ENCODE measurements around the gene BTBD18. TPM values are rescaled to one million over a fixed set of nuclear protein-coding genes. Genes with fewer than 3 reads are reported as not detected.
A peak's percentile ranks its signal among the peaks of the same experiment; 100 is the strongest.

BTBD18 gene
- total and polyA plus RNA-seq, 2 of the 13 experiments (the other 11 are each of a cell fraction or from before 2014, with no cell fraction given), result not detected

DNA sequence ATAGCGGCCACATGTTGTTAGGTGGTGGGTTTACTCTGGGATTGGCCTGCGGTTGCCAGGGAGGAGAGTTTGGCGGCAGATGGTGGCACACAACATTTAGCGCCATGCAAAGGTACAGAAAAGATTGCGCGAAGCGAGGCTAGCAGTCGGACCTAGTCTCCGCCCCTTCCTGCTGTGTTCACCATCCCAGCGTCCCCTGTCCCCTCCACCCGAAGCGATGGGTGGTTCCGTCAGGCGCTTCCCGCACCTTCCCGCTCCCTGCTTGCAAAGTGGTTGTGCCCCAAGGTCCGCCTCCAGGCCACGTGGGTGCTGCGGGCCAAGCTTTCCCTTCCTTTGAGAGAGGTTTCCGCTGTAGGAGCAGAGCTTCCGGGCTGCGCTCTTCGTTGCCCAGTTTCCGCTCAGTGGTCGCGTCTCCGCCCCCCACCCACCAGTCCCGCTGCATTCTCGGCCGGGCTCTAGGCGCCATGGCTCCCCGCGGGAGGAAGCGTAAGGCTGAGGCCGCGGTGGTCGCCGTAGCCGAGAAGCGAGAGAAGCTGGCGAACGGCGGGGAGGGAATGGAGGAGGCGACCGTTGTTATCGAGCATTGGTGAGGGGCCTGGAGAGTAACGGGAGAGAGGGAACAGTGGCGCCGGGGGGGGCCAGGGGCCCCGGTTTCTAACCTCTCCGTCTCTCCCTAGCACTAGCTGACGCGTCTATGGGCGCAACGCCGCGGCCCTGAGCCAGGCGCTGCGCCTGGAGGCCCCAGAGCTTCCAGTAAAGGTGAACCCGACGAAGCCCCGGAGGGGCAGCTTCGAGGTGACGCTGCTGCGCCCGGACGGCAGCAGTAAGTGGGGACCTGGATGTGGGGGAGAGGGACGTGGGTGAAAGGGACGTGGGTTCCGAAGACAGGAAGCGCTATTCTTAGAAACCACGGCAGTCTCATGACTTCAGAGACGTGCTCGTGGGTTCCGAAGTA, 10.2 kb downstream of the BTBD18 start, which contains the start of gene SELENOH (continued):
- TF ChIP-seq, protein P1, sequence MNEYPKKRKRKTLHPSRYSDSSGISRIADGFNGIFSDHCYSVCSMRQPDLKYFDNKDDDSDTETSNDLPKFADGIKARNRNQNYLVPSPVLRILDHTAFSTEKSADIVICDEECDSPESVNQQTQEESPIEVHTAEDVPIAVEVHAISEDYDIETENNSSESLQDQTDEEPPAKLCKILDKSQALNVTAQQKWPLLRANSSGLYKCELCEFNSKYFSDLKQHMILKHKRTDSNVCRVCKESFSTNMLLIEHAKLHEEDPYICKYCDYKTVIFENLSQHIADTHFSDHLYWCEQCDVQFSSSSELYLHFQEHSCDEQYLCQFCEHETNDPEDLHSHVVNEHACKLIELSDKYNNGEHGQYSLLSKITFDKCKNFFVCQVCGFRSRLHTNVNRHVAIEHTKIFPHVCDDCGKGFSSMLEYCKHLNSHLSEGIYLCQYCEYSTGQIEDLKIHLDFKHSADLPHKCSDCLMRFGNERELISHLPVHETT (CRISPR knock-in tag; conservative IDR thresholded peaks at IDR 0.05), result 0 out of 2 replicates have a peak, but pooled peaks have one; percentile 68
- TF ChIP-seq ZNF136 (CRISPR knock-in tag; IDR thresholded peaks at IDR 0.05; ENCODE audit: low read depth) (0 out of 2 replicates have a peak, but pooled peaks have one; percentile 39), NKX3-1 (CRISPR knock-in tag; IDR thresholded peaks at IDR 0.05) (no peak; the same call in 1 of the 2 replicates), ZNF607 (CRISPR knock-in tag; IDR thresholded peaks at IDR 0.05; ENCODE audit: borderline replicate concordance) (peak; percentile 83), ZNF598 (CRISPR knock-in tag; IDR thresholded peaks at IDR 0.05; ENCODE audit: borderline replicate concordance) (no peak), FOXC1 (CRISPR knock-in tag; IDR thresholded peaks at IDR 0.05; ENCODE audit: borderline replicate concordance) (peak; percentile 7; the same call in 1 of the 2 replicates), MED13 (CRISPR knock-in tag; IDR thresholded peaks at IDR 0.05) (0 out of 2 replicates have a peak, but pooled peaks have one; percentile 45), ZNF264 (CRISPR knock-in tag; IDR thresholded peaks at IDR 0.05) (0 out of 2 replicates have a peak, but pooled peaks have one; percentile 15), ARNT2 (CRISPR knock-in tag; IDR thresholded peaks at IDR 0.05; ENCODE audit: low read depth) (0 out of 2 replicates have a peak, but pooled peaks have one; percentile 15), MED8 (CRISPR knock-in tag; IDR thresholded peaks at IDR 0.05; ENCODE audit: insufficient replicate concordance) (peak; percentile 41), ZNF225 (CRISPR knock-in tag; IDR thresholded peaks at IDR 0.05) (peak; percentile 88), ZNF768 (CRISPR knock-in tag; IDR thresholded peaks at IDR 0.05) (peak; percentile 43; the same call in 1 of the 2 replicates), ZNF816 (CRISPR knock-in tag; IDR thresholded peaks at IDR 0.05; ENCODE audit: borderline replicate concordance) (no peak), AKAP8 (CRISPR knock-in tag; IDR thresholded peaks at IDR 0.05) (peak; percentile 69), ISL2 (CRISPR knock-in tag; IDR thresholded peaks at IDR 0.05) (peak; percentile 52; the same call in 1 of the 2 replicates), GATAD2A (CRISPR knock-in tag; IDR thresholded peaks at IDR 0.05) (peak; percentile 34; the same call in 1 of the 2 replicates)
- TF ChIP-seq, protein P2, sequence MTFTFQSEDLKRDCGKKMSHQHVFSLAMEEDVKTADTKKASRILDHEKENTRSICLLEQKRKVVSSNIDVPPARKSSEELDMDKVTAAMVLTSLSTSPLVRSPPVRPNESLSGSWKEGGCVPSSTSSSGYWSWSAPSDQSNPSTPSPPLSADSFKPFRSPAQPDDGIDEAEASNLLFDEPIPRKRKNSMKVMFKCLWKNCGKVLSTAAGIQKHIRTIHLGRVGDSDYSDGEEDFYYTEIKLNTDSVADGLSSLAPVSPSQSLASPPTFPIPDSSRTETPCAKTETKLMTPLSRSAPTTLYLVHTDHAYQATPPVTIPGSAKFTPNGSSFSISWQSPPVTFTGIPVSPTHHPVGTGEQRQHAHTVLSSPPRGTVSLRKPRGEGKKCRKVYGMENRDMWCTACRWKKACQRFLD (CRISPR knock-in tag; IDR thresholded peaks at IDR 0.05; ENCODE audit: borderline replicate concordance), result peak; percentile 60; the same call in 1 of the 2 replicates
- TF ChIP-seq, protein P3, sequence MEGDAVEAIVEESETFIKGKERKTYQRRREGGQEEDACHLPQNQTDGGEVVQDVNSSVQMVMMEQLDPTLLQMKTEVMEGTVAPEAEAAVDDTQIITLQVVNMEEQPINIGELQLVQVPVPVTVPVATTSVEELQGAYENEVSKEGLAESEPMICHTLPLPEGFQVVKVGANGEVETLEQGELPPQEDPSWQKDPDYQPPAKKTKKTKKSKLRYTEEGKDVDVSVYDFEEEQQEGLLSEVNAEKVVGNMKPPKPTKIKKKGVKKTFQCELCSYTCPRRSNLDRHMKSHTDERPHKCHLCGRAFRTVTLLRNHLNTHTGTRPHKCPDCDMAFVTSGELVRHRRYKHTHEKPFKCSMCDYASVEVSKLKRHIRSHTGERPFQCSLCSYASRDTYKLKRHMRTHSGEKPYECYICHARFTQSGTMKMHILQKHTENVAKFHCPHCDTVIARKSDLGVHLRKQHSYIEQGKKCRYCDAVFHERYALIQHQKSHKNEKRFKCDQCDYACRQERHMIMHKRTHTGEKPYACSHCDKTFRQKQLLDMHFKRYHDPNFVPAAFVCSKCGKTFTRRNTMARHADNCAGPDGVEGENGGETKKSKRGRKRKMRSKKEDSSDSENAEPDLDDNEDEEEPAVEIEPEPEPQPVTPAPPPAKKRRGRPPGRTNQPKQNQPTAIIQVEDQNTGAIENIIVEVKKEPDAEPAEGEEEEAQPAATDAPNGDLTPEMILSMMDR (CRISPR knock-in tag; IDR thresholded peaks at IDR 0.05), result peak; percentile 10; the same call in 1 of the 2 replicates
- TF ChIP-seq, protein P4, sequence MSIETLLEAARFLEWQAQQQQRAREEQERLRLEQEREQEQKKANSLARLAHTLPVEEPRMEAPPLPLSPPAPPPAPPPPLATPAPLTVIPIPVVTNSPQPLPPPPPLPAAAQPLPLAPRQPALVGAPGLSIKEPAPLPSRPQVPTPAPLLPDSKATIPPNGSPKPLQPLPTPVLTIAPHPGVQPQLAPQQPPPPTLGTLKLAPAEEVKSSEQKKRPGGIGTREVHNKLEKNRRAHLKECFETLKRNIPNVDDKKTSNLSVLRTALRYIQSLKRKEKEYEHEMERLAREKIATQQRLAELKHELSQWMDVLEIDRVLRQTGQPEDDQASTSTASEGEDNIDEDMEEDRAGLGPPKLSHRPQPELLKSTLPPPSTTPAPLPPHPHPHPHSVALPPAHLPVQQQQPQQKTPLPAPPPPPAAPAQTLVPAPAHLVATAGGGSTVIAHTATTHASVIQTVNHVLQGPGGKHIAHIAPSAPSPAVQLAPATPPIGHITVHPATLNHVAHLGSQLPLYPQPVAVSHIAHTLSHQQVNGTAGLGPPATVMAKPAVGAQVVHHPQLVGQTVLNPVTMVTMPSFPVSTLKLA (IDR thresholded peaks at IDR 0.05), result peak; percentile 74

Data from HepG2 (cell line).